ENCODE measurements around the gene FAM124A.

The FAM124A gene

DNA sequence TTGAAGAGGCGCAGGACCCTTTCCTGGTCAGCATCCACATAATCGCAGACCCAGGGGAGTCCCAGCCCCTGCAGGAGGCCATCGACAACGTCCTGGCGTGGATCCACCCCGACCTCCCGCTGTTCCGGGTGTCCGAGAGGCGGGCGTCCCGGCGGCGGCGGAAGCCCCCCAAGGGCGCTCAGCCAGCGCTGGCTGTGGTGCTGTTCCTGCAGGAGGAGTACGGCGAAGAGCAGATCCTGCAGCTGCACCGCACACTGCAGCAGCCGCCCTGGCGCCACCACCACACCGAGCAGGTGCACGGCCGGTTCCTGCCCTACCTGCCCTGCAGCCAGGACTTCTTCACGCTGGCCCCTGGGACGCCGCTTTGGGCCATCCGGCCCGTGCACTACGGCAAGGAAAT lies 29.3 kb downstream of the FAM124A start:
- DNase-seq (ENCODE audit: low read depth in 1 of 2, low spot score in 1 of 2): no peak
- TF ChIP-seq JUND (IDR thresholded peaks at IDR 0.05; ENCODE audit: low read depth): no peak

DNA sequence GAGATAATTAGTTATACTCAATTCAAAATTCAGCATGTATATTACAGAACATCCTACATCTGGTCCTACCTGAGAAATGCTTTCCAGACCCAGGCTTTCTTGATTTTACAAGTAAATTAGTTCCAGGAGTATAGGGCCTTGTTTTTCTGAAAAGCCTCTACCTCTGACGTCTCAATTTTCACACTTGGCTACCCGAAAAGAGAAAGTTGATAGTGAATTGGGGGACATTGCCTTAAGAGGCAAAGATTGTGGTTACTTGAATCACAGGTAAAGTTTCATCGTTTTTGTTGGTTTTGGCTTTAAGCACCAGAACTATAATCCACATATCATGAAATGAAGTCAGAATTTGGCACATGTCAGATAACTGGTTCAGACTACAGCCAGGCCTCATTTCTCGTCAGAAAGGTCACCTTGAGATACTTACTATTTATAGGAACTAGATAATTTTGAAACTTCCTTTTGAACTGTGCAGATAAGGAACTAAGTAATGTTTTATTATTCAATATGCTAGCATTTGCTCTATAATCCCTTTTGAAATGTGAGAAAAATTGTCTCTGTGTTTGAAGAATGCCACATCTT lies 30.8 kb downstream of the FAM124A start:
- TF ChIP-seq JUND (IDR thresholded peaks at IDR 0.05; ENCODE audit: low read depth): no peak
- in situ Hi-C loops (cut with HindIII; ENCODE audit: low pct_unique_long_range_greater_than_20kb, low sequenced_read_pairs): no loop called here
- DNase-seq (ENCODE audit: low read depth in 1 of 2, low spot score in 1 of 2): no peak

More for the DNA sequence above, 29.3 kb downstream of the FAM124A start:
- in situ Hi-C loops (cut with HindIII; ENCODE audit: low pct_unique_long_range_greater_than_20kb, low sequenced_read_pairs): no loop called here

- in situ Hi-C loops (cut with HindIII; ENCODE audit: low pct_unique_long_range_greater_than_20kb, low sequenced_read_pairs): no loop called here
- TF ChIP-seq JUND (IDR thresholded peaks at IDR 0.05; ENCODE audit: low read depth): no peak
- DNase-seq (ENCODE audit: low read depth in 1 of 2, low spot score in 1 of 2): no peak
Measured at GRCh38 chr13:51255556-51255955, 33.4 kb downstream of the FAM124A start.

- in situ Hi-C loops (cut with HindIII; ENCODE audit: low pct_unique_long_range_greater_than_20kb, low sequenced_read_pairs): no loop called here
- no peak for TF ChIP-seq JUND (IDR thresholded peaks at IDR 0.05; ENCODE audit: low read depth)
- no peak for DNase-seq (ENCODE audit: low read depth in 1 of 2, low spot score in 1 of 2)
Measured at GRCh38 chr13:51257187-51257586, 35.0 kb downstream of the FAM124A start.

GRCh38 chr13:51258612-51259548 lies 36.7 kb downstream of the FAM124A start:
- no peak for TF ChIP-seq JUND (IDR thresholded peaks at IDR 0.05; ENCODE audit: low read depth)
- peak in 1 of 2 experiments; percentile 36 for DNase-seq (ENCODE audit: low read depth in 1 of 2, low spot score in 1 of 2)
- in situ Hi-C loops (cut with HindIII; ENCODE audit: low pct_unique_long_range_greater_than_20kb, low sequenced_read_pairs): no loop called here

GRCh38 chr13:51260154-51260553 lies 38.0 kb downstream of the FAM124A start:
- no peak for TF ChIP-seq JUND (IDR thresholded peaks at IDR 0.05; ENCODE audit: low read depth)
- in situ Hi-C loops (cut with HindIII; ENCODE audit: low pct_unique_long_range_greater_than_20kb, low sequenced_read_pairs): no loop called here
- DNase-seq (ENCODE audit: low read depth in 1 of 2, low spot score in 1 of 2): no peak

GRCh38 chr13:51261610-51262249 lies 39.5 kb downstream of the FAM124A start:
- DNase-seq (ENCODE audit: low read depth in 1 of 2, low spot score in 1 of 2): no peak
- in situ Hi-C loops (cut with HindIII; ENCODE audit: low pct_unique_long_range_greater_than_20kb, low sequenced_read_pairs): no loop called here
- TF ChIP-seq JUND (IDR thresholded peaks at IDR 0.05; ENCODE audit: low read depth): no peak

- in situ Hi-C loops (cut with HindIII; ENCODE audit: low pct_unique_long_range_greater_than_20kb, low sequenced_read_pairs): no loop called here
- no peak for DNase-seq (ENCODE audit: low read depth in 1 of 2, low spot score in 1 of 2)
- no peak for TF ChIP-seq JUND (IDR thresholded peaks at IDR 0.05; ENCODE audit: low read depth)
Measured at GRCh38 chr13:51262501-51263211, 40.5 kb downstream of the FAM124A start.

DNA sequence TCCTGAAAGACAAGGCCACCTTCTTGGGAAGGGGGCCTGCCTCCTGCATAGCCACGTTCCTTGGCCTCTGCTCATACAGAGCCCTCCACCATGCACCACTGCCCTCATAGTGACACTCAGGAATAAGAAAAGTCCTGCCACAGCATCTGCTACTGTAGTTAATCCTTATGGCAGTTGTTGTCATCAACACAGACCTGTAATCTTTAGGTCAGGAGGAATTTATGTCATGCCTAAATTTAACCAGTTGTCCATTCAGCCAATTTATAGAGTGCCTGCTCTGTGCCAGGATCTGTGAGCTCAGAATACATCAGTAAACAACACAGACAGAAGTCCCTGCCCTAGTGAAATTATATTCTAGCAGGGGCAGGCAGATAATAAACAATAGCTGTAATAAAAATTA lies 44.4 kb downstream of the FAM124A start:
- in situ Hi-C loops (cut with HindIII; ENCODE audit: low pct_unique_long_range_greater_than_20kb, low sequenced_read_pairs): no loop called here
- DNase-seq (ENCODE audit: low read depth in 1 of 2, low spot score in 1 of 2): no peak
- no peak for TF ChIP-seq JUND (IDR thresholded peaks at IDR 0.05; ENCODE audit: low read depth)

- no peak for TF ChIP-seq JUND (IDR thresholded peaks at IDR 0.05; ENCODE audit: low read depth)
- DNase-seq (ENCODE audit: low read depth in 1 of 2, low spot score in 1 of 2): no peak
- in situ Hi-C loops (cut with HindIII; ENCODE audit: low pct_unique_long_range_greater_than_20kb, low sequenced_read_pairs): no loop called here
Measured at GRCh38 chr13:51267622-51268021, 45.4 kb downstream of the FAM124A start.

GRCh38 chr13:51269039-51269438 lies 46.8 kb downstream of the FAM124A start:
- in situ Hi-C loops (cut with HindIII; ENCODE audit: low pct_unique_long_range_greater_than_20kb, low sequenced_read_pairs): no loop called here
- no peak for DNase-seq (ENCODE audit: low read depth in 1 of 2, low spot score in 1 of 2)
- no peak for TF ChIP-seq JUND (IDR thresholded peaks at IDR 0.05; ENCODE audit: low read depth)

DNA sequence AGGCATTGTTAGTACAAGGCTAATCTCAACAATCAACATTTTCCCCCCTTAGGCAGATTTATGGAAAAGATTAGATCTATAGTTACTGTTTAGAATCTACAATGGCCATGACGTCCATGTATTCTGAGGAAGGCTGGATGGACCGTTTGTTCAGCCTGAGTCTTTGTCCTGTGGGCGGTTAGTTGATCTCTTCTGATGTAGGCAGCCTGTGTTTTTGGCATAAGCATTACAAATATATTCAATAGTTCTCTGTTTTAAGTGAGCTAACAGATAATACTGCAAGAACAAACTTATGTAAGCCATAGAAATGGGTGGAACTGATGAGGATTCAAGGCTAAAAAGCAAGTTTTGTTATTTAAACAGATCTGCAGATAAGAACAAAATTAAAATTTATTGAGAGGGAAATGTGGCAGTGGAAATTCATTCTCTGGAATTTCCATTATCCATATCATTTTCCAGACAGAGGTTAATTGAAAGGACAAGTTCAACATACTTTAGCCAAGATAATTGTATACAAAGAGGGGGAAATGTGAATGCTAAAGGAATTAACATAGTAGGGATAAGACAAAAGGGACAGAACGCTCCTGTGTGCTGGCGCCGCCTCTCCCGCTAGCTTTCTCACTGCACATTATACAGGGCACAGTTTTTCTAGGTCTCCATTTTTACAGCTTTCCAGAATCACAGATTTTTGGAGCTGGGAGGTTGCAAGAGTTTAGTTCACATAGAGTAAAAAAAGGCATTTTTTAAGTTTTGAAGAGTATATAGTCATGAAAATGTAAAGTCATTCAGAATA lies 48.6 kb downstream of the FAM124A start:
- no peak for TF ChIP-seq JUND (IDR thresholded peaks at IDR 0.05; ENCODE audit: low read depth)
- in situ Hi-C loops (cut with HindIII; ENCODE audit: low pct_unique_long_range_greater_than_20kb, low sequenced_read_pairs): no loop called here
- DNase-seq (ENCODE audit: low read depth in 1 of 2, low spot score in 1 of 2): no peak
